ENCODE data around the gene XYLT1.

The XYLT1 gene

GRCh38 chr16:17252064-17252463 is 218.7 kb downstream of the XYLT1 start:
- TF ChIP-seq CTCF (IDR thresholded peaks at IDR 0.05), result no peak

DNA sequence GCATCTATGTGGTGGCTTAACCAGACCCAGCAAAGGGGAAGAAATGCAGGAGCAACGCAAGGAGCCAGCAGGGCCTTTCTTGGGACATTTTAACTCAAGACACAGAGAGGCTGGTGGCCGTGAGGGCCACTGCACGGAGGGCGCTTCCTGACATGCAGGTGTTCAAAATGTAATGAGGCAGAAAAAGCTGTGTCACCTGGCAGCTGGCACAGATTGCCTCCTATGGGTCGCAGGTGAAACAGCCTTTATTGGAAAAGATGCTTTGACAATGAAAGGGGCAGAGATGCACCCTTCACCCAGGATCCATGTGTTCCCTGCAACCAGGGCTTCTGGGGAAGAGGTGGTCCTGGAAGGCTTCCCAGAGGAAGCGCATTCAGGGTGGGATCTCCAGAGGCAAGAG is 219.3 kb downstream of the XYLT1 start:
- no peak for TF ChIP-seq CTCF (IDR thresholded peaks at IDR 0.05)

- TF ChIP-seq CTCF (IDR thresholded peaks at IDR 0.05), result no peak
Measured at GRCh38 chr16:17246974-17247732, 223.6 kb downstream of the XYLT1 start.

DNA sequence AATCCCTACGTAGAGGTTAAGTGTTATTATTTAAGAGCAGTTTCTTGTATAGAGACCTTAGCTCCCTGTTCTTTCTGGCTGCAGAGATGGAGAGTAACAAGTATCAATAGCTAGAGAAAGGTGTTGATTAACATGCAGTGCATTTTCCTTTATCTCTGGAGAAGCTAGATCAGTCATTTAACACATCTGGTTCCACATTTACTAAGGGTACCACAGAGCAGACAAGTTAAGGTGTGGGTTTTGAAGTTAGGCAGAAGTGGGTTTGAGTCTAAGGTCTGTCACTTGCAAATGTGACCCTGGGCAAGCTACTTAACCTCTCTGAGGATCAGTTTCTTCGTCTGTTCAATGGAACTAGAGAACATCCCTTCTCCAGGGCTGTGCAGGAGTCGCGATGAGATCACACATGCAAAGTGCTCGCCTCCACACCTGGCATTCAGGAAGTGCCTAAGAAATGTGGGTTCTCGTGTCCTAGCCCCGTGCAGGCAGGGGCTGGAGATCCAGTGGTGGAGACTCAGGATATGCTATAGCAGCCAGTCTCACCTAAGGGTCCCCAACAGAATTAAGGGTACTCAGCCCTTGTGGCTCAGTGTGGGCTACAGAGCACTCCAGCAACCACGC is 224.4 kb downstream of the XYLT1 start:
- TF ChIP-seq CTCF (IDR thresholded peaks at IDR 0.05), result no peak

DNA sequence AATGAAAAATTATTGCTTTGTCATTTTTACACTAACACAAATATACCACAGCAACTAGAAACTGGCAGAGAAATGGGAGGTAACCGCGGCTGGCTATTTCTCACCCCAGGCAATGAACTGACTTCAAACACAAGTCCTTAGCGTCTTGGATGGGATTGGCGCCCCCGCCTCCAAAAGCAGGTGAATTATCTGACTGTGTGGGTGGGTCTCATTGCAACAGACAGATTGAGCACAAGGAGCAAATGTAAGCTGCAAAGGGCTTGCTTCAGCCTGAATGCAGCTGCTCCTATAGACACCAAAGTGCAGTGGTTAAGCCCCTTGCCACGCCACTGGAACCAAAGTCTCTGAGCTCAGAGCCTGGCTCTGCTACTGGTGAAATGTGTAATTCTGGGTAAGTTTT is 225.0 kb downstream of the XYLT1 start:
- no peak for TF ChIP-seq CTCF (IDR thresholded peaks at IDR 0.05)

DNA sequence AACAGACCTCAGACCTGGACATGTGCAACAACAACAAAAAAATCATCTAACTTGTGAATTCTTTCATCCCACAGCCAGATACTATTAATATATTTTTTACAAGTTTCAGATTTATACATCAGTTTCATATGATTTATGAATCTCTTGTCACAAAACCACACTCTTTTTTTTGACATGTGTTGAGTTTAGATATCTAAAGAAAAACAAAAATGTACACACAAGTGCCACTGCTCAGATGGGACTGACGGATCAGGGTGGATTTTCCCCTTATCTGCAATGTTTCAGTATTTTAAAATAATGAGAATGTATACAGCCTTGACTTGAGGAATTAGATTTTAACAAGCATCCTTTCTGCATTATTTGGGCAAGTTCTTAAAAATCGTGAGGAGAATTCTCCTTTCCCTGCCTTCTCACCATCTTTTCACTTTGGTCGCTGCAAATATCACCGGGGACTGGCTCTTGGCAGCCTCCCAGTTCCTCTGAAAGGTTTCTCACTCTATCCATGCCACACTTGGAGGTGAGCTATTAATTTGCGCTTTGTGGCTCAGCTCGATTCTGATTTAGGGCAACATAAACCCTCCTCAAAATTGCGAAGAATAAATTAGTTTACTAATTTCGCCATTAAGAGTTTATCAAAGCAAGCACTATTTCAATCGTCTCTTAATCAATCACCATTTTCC is 225.7 kb downstream of the XYLT1 start:
- TF ChIP-seq CTCF (IDR thresholded peaks at IDR 0.05), result no peak

GRCh38 chr16:17241264-17241835 is 229.4 kb downstream of the XYLT1 start:
- no peak for TF ChIP-seq CTCF (IDR thresholded peaks at IDR 0.05)
